SU-DHL-6 (cell line): ENCODE results near the gene CD244.

Experiments used
- H2AFZ ChIP-seq: fragments of 200-600 bp; sonication (generic); 2 replicates; pipeline ENCODE4 v1.6.1; 2014; ENCODE audit warnings: low read depth, mild to moderate bottlenecking, moderate library complexity, mixed read lengths, antibody characterized with exemption, low read length; ENCODE audit not compliant: severe bottlenecking
- H3F3A ChIP-seq: fragments of 200-600 bp; shearing (Covaris generic); 2 replicates; pipeline ENCODE4 v1.6.0; 2016; ENCODE audit warnings: antibody characterized with exemption, mild to moderate bottlenecking; ENCODE audit not compliant: insufficient read depth
- H3K27ac ChIP-seq: fragments of 200-600 bp; sonication (generic); 2 replicates; pipeline ENCODE4 v1.5.1; 2016; ENCODE audit warnings: low read depth, mild to moderate bottlenecking, low read length, moderate library complexity, mixed read lengths
- H3K27me3 ChIP-seq: fragments of 200-600 bp; sonication (generic), shearing (Covaris generic); 2 replicates; pipeline ENCODE4 v1.6.0; 2014; ENCODE audit warnings: mild to moderate bottlenecking, low read length
- H3K36me3 ChIP-seq: fragments of 200-600 bp; sonication (generic); 2 replicates; pipeline ENCODE4 v1.6.1; 2014; ENCODE audit warnings: mild to moderate bottlenecking, low read length, mixed read lengths
- H3K4me2 ChIP-seq: fragments of 300-600, 200-600 bp; shearing (Covaris generic), sonication (generic); 2 replicates; pipeline ENCODE4 v1.6.0; 2014; ENCODE audit warnings: low read length, low read depth, mild to moderate bottlenecking; ENCODE audit not compliant: poor library complexity, severe bottlenecking
- H3K4me3 ChIP-seq: fragments of 200-600 bp; sonication (generic); 2 replicates; pipeline ENCODE4 v1.5.1; 2014; ENCODE audit warnings: antibody characterized with exemption, low read length, mild to moderate bottlenecking, mixed read lengths; ENCODE audit not compliant: insufficient read depth, poor library complexity, severe bottlenecking
- H3K79me2 ChIP-seq: fragments of 200-600 bp; sonication (generic); 2 replicates; pipeline ENCODE4 v1.6.1; 2014; ENCODE audit warnings: mild to moderate bottlenecking, low read length, moderate library complexity; ENCODE audit not compliant: insufficient read depth
- H3K9ac ChIP-seq: fragments of 200-600 bp; sonication (generic); 2 replicates; pipeline ENCODE4 v1.7.0; 2014; ENCODE audit warnings: mild to moderate bottlenecking, low read length
- H3K9me2 ChIP-seq: fragments of 200-600 bp; sonication (generic); replicated peaks from 2 replicates; pipeline ENCODE4 v1.6.1; 2014; ENCODE audit warnings: low read length; ENCODE audit not compliant: insufficient read depth
- H3K9me3 ChIP-seq: fragments of 200-600 bp; sonication (generic); 2 replicates; pipeline ENCODE4 v1.6.1; 2014; ENCODE audit warnings: low read length, mixed read lengths; ENCODE audit not compliant: insufficient read depth
- H4K20me1 ChIP-seq: fragments of 200-600 bp; sonication (generic); 2 replicates; pipeline ENCODE4 v1.6.1; 2014; ENCODE audit warnings: low read depth, mild to moderate bottlenecking, antibody characterized with exemption, low read length, moderate library complexity, mixed read lengths
- EZH2phosphoT487 ChIP-seq: fragments of 200-600 bp; sonication (generic), shearing (Covaris generic); conservative IDR thresholded peaks from 2 replicates; pipeline ENCODE4 v1.6.1; 2018; ENCODE audit warnings: mild to moderate bottlenecking, antibody characterized with exemption, low read length, moderate library complexity, mixed read lengths
- TF ChIP-seq, protein P1 (sequence below): fragments of 200-600 bp; sonication (generic); IDR thresholded peaks from one replicate; pipeline ENCODE4 v1.5.1; 2017; ENCODE audit warnings: antibody characterized with exemption, mild to moderate bottlenecking, low read length, moderate library complexity; ENCODE audit not compliant: insufficient read depth, poor library complexity, severe bottlenecking

CD244 gene

GRCh38 chr1:160797271-160797709 lies 65.4 kb downstream of the CD244 start:
- Histone ChIP-seq H3K79me2 (no peaks in the 10 kb centered on the region), H2AFZ (no peak overlapping the region), H3K9ac (peak overlapping the region; percentile 10; the same call in 1 of the 2 replicates), H3K9me2 (no peaks in the 10 kb centered on the region), H3F3A (no peaks in the 10 kb centered on the region), H3K9me3 (no peaks in the 10 kb centered on the region), H3K27me3 (no peaks in the 10 kb centered on the region), H3K4me3 (no peak overlapping the region), H3K27ac (no peak overlapping the region), H4K20me1 (no peaks in the 10 kb centered on the region), H3K4me2 (peak overlapping the region; percentile 32), H3K36me3 (no peaks in the 10 kb centered on the region)
- TF ChIP-seq, protein P1, sequence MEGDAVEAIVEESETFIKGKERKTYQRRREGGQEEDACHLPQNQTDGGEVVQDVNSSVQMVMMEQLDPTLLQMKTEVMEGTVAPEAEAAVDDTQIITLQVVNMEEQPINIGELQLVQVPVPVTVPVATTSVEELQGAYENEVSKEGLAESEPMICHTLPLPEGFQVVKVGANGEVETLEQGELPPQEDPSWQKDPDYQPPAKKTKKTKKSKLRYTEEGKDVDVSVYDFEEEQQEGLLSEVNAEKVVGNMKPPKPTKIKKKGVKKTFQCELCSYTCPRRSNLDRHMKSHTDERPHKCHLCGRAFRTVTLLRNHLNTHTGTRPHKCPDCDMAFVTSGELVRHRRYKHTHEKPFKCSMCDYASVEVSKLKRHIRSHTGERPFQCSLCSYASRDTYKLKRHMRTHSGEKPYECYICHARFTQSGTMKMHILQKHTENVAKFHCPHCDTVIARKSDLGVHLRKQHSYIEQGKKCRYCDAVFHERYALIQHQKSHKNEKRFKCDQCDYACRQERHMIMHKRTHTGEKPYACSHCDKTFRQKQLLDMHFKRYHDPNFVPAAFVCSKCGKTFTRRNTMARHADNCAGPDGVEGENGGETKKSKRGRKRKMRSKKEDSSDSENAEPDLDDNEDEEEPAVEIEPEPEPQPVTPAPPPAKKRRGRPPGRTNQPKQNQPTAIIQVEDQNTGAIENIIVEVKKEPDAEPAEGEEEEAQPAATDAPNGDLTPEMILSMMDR = no peak
- TF ChIP-seq EZH2phosphoT487 = no peak

- H3K4me2 ChIP-seq = peak within 1 kb of the TSS; percentile 32
- H3K27me3 ChIP-seq = no peaks in the 10 kb centered on the region
- no peaks in the 10 kb centered on the region for H3K36me3 ChIP-seq
- H3K9me3 ChIP-seq = no peaks in the 10 kb centered on the region
- H2AFZ ChIP-seq = no peak within 1 kb of the TSS
- H3K9me2 ChIP-seq = no peaks in the 10 kb centered on the region
- no peaks in the 10 kb centered on the region for H3F3A ChIP-seq
- 0 out of 2 replicates have a peak within 1 kb of the TSS, but pooled peaks have one; percentile 14 for H3K27ac ChIP-seq
- no peaks in the 10 kb centered on the region for H3K79me2 ChIP-seq
- H3K4me3 ChIP-seq = peak within 1 kb of the TSS; percentile 25
- no peaks in the 10 kb centered on the region for H4K20me1 ChIP-seq
- TF ChIP-seq, protein P1 = no peak
- no peak for TF ChIP-seq EZH2phosphoT487
- H3K9ac ChIP-seq = peak within 1 kb of the TSS; percentile 13; the same call in 1 of the 2 replicates
These were observed 66.7 kb downstream of the CD244 start, which contains the start of gene LY9 for GRCh38 chr1:160795951-160796383. Gene LY9, plus strand, starts transcription at chr1:160796174. Its CDS starts 14 bp downstream, at chr1:160796188.

GRCh38 chr1:160794376-160794775 lies 68.3 kb downstream of the CD244 start:
- TF ChIP-seq, protein P1 = no peak
- TF ChIP-seq EZH2phosphoT487 = no peak
- H3K36me3 ChIP-seq = no peaks in the 10 kb centered on the region
- H3K27me3 ChIP-seq = no peaks in the 10 kb centered on the region
- H3F3A ChIP-seq = peaks cover 4% of the 10 kb centered on the region; the same call in 1 of the 2 replicates
- H3K4me3 ChIP-seq = no peak overlapping the region
- no peaks in the 10 kb centered on the region for H3K9me3 ChIP-seq
- no peak overlapping the region for H3K27ac ChIP-seq
- no peak overlapping the region for H2AFZ ChIP-seq
- no peaks in the 10 kb centered on the region for H3K9me2 ChIP-seq
- H3K79me2 ChIP-seq = no peaks in the 10 kb centered on the region
- H3K9ac ChIP-seq = no peak overlapping the region
- no peaks in the 10 kb centered on the region for H4K20me1 ChIP-seq
- H3K4me2 ChIP-seq = no peak overlapping the region
